K562 (cell line): Measurements from ENCODE around the gene TRIM3. TPM values are rescaled to one million over a fixed set of nuclear protein-coding genes. Genes with fewer than 3 reads are reported as not detected.

ENCODE experiments used
- ATAC-seq: fragments of 200-7000 bp; cut with Tn5 transposase; 3 replicates; pipeline ENCODE4 v1.9.1; 2020; ENCODE audit warnings: moderate library complexity
- BruUV-seq: library from RNA; stranded (reverse); fragments of 400-500 nt; replicated peaks from 2 replicates; lab custom pipeline; 2021; lab: Mats Ljungman, UMichigan
- CTCF ChIA-PET: fragments of 300-600 bp; formaldehyde crosslinking; extraction: SDS; loops from one replicate; lab custom pipeline; 2021; ENCODE audit warnings: low intra/inter-chr PET ratio; lab: Yijun Ruan, JAX
- POLR2A ChIA-PET: fragments of 300-600, 350-650 bp; sonication (Branson Sonifier 250); formaldehyde crosslinking; extraction: SDS; loops from one replicate; lab custom pipeline; 2021; ENCODE audit warnings: antibody characterized with exemption, inconsistent platforms; lab: Yijun Ruan, JAX
- DNase-seq, 4 experiments: peaks; one replicate each; pipeline versions ENCODE4 v3.0.0 to v3.0.0-alpha.2; 2011 to 2018; ENCODE audit warnings: low spot score in 3 of 4, mixed read lengths in 3 of 4; ENCODE audit errors: extremely low read depth in 1 of 4
- FAIRE-seq: peaks from 2 replicates; lab custom pipeline; 2011; peaks lifted over from hg19 to GRCh38; lab: Jason Lieb, UNC
- H2AFZ ChIP-seq: 2 replicates; pipeline ENCODE4 v1.6.0; 2011; ENCODE audit warnings: low read depth, low read length, control low read depth, inconsistent platforms
- H3K27ac ChIP-seq: fragments of 200-600 bp; 3 replicates; pipeline ENCODE4 v1.8.0; 2011; ENCODE audit warnings: low read depth, mild to moderate bottlenecking, control low read depth, inconsistent platforms, low read length, moderate library complexity, mixed read lengths; ENCODE audit errors: extremely low read depth
- H3K27me3 ChIP-seq, 2 experiments: fragments of 300-600 bp in 1 of 2; 2 replicates in 1 of 2; 3 replicates in 1 of 2; pipeline versions ENCODE4 v1.6.0 to v1.8.0; 2011; ENCODE audit warnings: inconsistent platforms in 2 of 2, low read length in 2 of 2, mild to moderate bottlenecking in 1 of 2, mixed read lengths in 1 of 2, moderate library complexity in 1 of 2; ENCODE audit not compliant: control insufficient read depth in 2 of 2, insufficient read depth in 2 of 2
- H3K36me3 ChIP-seq: fragments of 300-600 bp; 3 replicates; pipeline ENCODE4 v1.8.0; 2011; ENCODE audit warnings: mild to moderate bottlenecking, low read length, inconsistent platforms; ENCODE audit not compliant: control insufficient read depth, insufficient read depth
- H3K4me1 ChIP-seq, 2 experiments: fragments of 200-600 bp in 1 of 2; replicated peaks in 1 of 2; 2 replicates in 1 of 2; 3 replicates in 1 of 2; pipeline versions ENCODE4 v1.5.1 to v1.8.0; 2011; ENCODE audit warnings: inconsistent platforms in 2 of 2, low read length in 2 of 2, mild to moderate bottlenecking in 1 of 2, mixed read lengths in 1 of 2, moderate library complexity in 1 of 2; ENCODE audit not compliant: control insufficient read depth in 2 of 2, insufficient read depth in 2 of 2
- H3K4me2 ChIP-seq: 2 replicates; pipeline ENCODE4 v1.6.1; 2011; ENCODE audit warnings: low read length, control low read depth, inconsistent platforms, mixed read lengths; ENCODE audit not compliant: insufficient read depth
- H3K4me3 ChIP-seq: fragments of 200-600 bp; sonication (generic), shearing (Covaris generic); 2 replicates; pipeline ENCODE4 v1.5.1; 2016; ENCODE audit warnings: control low read depth, inconsistent platforms
- H3K79me2 ChIP-seq: fragments of 200-600 bp; 3 replicates; pipeline ENCODE4 v1.8.0; 2011; ENCODE audit warnings: low read length, inconsistent platforms; ENCODE audit not compliant: control insufficient read depth, insufficient read depth
- H3K9ac ChIP-seq, 2 experiments: 2 replicates each; pipeline versions ENCODE4 v1.6.0 to v1.6.1; 2011; ENCODE audit warnings: low read depth in 2 of 2, low read length in 2 of 2, control low read depth in 1 of 2, inconsistent platforms in 1 of 2, mild to moderate bottlenecking in 1 of 2, mixed read lengths in 1 of 2; ENCODE audit not compliant: insufficient read depth in 1 of 2
- H3K9me1 ChIP-seq: one replicate; pipeline ENCODE4 v1.6.0; 2011; ENCODE audit warnings: inconsistent platforms, mild to moderate bottlenecking, low read length, moderate library complexity; ENCODE audit not compliant: control insufficient read depth, insufficient read depth
- H3K9me3 ChIP-seq: replicated peaks from 2 replicates; pipeline ENCODE4 v1.5.1; 2011; ENCODE audit warnings: low read depth, low read length, inconsistent platforms; ENCODE audit not compliant: control insufficient read depth, insufficient read depth
- H4K20me1 ChIP-seq: replicated peaks from 2 replicates; pipeline ENCODE4 v1.6.1; 2011; ENCODE audit warnings: low read length, inconsistent platforms, mixed read lengths; ENCODE audit not compliant: control insufficient read depth, insufficient read depth
- ERF ChIP-seq: fragments of 450-650 bp; formaldehyde crosslinking; IDR thresholded peaks from 2 replicates; pipeline ENCODE4 v1.4.0; 2020; ENCODE audit warnings: mild to moderate bottlenecking, mixed read lengths
- FOXJ2 ChIP-seq: fragments of 200-800 bp; sonication (Bioruptor generic); IDR thresholded peaks from 2 replicates; pipeline ENCODE4 v1.6.1; 2016; ENCODE audit warnings: missing genetic modification characterization, missing compliant biosample characterization
- KAT7 ChIP-seq: sonication (generic); formaldehyde crosslinking; IDR thresholded peaks from 2 replicates; pipeline ENCODE4 v1.8.0; 2022; ENCODE audit warnings: missing genetic modification reagents, mild to moderate bottlenecking, borderline replicate concordance
- NCOA6 ChIP-seq: fragments of 450-650 bp; IDR thresholded peaks from 2 replicates; pipeline ENCODE4 v1.6.1; 2017; ENCODE audit warnings: mild to moderate bottlenecking
- NFIX ChIP-seq: fragments of 250-450 bp; sonication (Bioruptor Pico); IDR thresholded peaks from 2 replicates; pipeline ENCODE4 v1.4.0; 2020; ENCODE audit warnings: low read depth, mild to moderate bottlenecking, moderate library complexity
- NFXL1 ChIP-seq: fragments of 450-650 bp; formaldehyde crosslinking; IDR thresholded peaks from 2 replicates; pipeline ENCODE4 v1.4.0; 2021; ENCODE audit warnings: mild to moderate bottlenecking
- SMARCE1 ChIP-seq: fragments of 450-650 bp; IDR thresholded peaks from 2 replicates; pipeline ENCODE4 v1.7.1; 2016; ENCODE audit warnings: mild to moderate bottlenecking
- TEAD2 ChIP-seq: fragments of 450-650 bp; IDR thresholded peaks from 2 replicates; pipeline ENCODE4 v1.6.1; 2016; ENCODE audit warnings: missing genetic modification characterization, control low read depth, missing compliant biosample characterization
- ZNF77 ChIP-seq: fragments of 250-450 bp; sonication (Bioruptor Pico); IDR thresholded peaks from 2 replicates; pipeline ENCODE4 v1.5.0; 2020
- ZNF830 ChIP-seq: fragments of 250-450 bp; sonication (Bioruptor Pico); IDR thresholded peaks from 2 replicates; pipeline ENCODE4 v1.5.0; 2021; ENCODE audit warnings: mild to moderate bottlenecking
- WGBS: fragments of 100-300 bp; shearing (Covaris generic); methylation state at CpG from one replicate; pipeline ENCODE4 v1.1.6; 2016; ENCODE audit warnings: low coverage, mixed read lengths; ENCODE audit not compliant: insufficient coverage; ENCODE audit errors: missing lambda C conversion rate; 5-methylcytosine and 5-hydroxymethylcytosine counted together
- in situ Hi-C: fragments of 300-500 bp; cut with MboI; formaldehyde crosslinking; loops from 4 replicates; pipeline ENCODE4 v1.15.0; 2018; ENCODE audit warnings: inconsistent platforms, mixed read lengths
- intact Hi-C: fragments of 100-400 bp; cut with micrococcal nuclease; formaldehyde crosslinking; loops from 2 replicates; pipeline ENCODE4 v1.14.2; 2022
- polyA plus RNA-seq, 8 experiments: library from polyadenylated mRNA; depleted of rRNA in 4 of 8; stranded (reverse) in 5 of 8; unstranded in 3 of 8; fragments of >200 nt; fragmentation: Nextera tagmentation in 2 of 8; fragmentation: Illumina TruSeq in 1 of 8; extraction: Ambion mirVana in 2 of 8; extraction: Trizol in 1 of 8; gene quantifications; 2 replicates each; pipeline versions ENCODE4 v1.2.1 to v1.2.3, GENCODE V29; 2011 to 2014; ENCODE audit warnings: inconsistent platforms in 1 of 8, missing spikeins in 1 of 8
- total RNA-seq, 7 experiments: library from RNA; depleted of rRNA in 6 of 7; stranded (reverse); fragments of >200 nt in 6 of 7; fragmentation: Illumina TruSeq in 2 of 7; extraction: Trizol in 2 of 7; gene quantifications; 2 replicates each; pipeline versions ENCODE4 v1.2.1 to v1.2.3, GENCODE V29; 2011 to 2021; ENCODE audit warnings: low replicate concordance in 1 of 7
- TF ChIP-seq, protein P1 (sequence below): fragments of 450-650 bp; IDR thresholded peaks from 2 replicates; pipeline ENCODE4 v1.6.1; 2018; ENCODE audit warnings: mild to moderate bottlenecking, low read depth; ENCODE audit not compliant: partially characterized antibody
- TF ChIP-seq, protein P2 (sequence below): fragments of 450-650 bp; formaldehyde crosslinking; IDR thresholded peaks from 2 replicates; pipeline ENCODE4 v1.4.0; 2020; ENCODE audit warnings: mild to moderate bottlenecking
- TF ChIP-seq, protein P3 (sequence below): fragments of 250-450 bp; sonication (Bioruptor Pico); IDR thresholded peaks from 2 replicates; pipeline ENCODE4 v1.8.0; 2021; ENCODE audit warnings: moderate library complexity, mild to moderate bottlenecking, inconsistent platforms

TRIM3 gene
- total and polyA plus RNA-seq, 9 of the 15 experiments (the other 6 are each of a cell fraction or from before 2014, with no cell fraction given), result 0.45 to 9.2 (median 4.7) TPM

DNA sequence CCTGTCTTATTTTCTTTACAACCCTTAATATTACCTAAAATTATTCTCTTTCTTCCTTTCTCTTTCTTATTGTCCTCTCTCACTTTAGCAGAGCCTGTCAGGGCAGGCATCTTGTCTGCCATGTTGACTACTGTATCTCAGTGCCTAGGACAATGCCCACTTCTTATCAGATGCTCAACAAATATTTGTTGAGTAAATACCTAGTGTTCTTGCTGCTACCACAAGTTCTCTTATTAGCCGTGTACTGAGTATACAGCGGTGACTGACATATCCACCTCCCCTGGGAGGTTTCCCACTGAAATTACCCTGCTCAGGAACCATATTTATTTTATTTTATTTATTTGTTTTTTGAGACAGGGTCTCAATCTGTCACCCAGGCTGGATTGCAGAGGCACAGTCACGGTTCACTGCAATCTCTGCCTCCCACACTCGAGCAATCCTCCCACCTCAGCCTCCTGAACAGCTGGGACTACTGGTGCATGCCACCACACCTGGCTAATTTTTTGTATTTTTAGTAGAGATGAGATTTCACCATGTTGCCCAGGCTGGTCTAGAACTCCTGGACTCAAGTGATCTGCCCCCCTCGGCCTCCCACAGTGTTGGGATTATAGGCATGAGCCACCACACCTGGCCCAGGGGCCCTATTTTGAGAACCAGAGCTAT lies 39.6 kb downstream of the TRIM3 start:
- no peak overlapping the region for H3K4me3 ChIP-seq
- no peak overlapping the region for H3K27ac ChIP-seq
- H3K9ac ChIP-seq, result no peak overlapping the region
- no peak for ATAC-seq
- WGBS, result 1% methylated on average over 5 of the region's 5 CpGs
- no peaks in the 10 kb centered on the region for H3K36me3 ChIP-seq
- H2AFZ ChIP-seq, result no peak overlapping the region
- no peaks in the 10 kb centered on the region for H3K9me3 ChIP-seq
- H3K4me2 ChIP-seq, result no peak overlapping the region
- no peaks in the 10 kb centered on the region for H4K20me1 ChIP-seq
- H3K27me3 ChIP-seq, result peaks cover 12 to 34% of the 10 kb centered on the region in 2 experiments; a peak in 3 of 5 replicates
- TF ChIP-seq ERF (CRISPR knock-in tag), result no peak
- TF ChIP-seq, protein P1, sequence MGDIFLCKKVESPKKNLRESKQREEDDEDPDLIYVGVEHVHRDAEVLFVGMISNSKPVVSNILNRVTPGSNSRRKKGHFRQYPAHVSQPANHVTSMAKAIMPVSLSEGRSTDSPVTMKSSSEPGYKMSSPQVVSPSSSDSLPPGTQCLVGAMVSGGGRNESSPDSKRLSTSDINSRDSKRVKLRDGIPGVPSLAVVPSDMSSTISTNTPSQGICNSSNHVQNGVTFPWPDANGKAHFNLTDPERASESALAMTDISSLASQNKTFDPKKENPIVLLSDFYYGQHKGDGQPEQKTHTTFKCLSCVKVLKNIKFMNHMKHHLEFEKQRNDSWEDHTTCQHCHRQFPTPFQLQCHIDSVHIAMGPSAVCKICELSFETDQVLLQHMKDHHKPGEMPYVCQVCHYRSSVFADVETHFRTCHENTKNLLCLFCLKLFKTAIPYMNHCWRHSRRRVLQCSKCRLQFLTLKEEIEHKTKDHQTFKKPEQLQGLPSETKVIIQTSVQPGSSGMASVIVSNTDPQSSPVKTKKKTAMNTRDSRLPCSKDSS, result no peak
- TF ChIP-seq, protein P2, sequence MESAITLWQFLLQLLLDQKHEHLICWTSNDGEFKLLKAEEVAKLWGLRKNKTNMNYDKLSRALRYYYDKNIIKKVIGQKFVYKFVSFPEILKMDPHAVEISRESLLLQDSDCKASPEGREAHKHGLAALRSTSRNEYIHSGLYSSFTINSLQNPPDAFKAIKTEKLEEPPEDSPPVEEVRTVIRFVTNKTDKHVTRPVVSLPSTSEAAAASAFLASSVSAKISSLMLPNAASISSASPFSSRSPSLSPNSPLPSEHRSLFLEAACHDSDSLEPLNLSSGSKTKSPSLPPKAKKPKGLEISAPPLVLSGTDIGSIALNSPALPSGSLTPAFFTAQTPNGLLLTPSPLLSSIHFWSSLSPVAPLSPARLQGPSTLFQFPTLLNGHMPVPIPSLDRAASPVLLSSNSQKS (CRISPR knock-in tag), result no peak
- no peak for TF ChIP-seq ZNF830 (CRISPR knock-in tag)
- TF ChIP-seq, protein P3, sequence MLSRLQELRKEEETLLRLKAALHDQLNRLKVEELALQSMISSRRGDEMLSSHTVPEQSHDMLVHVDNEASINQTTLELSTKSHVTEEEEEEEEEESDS (CRISPR knock-in tag), result no peak
- TF ChIP-seq NFIX (CRISPR knock-in tag), result no peak
- TF ChIP-seq SMARCE1, result no peak
- no peak for TF ChIP-seq KAT7
- TF ChIP-seq ZNF77 (CRISPR knock-in tag), result no peak
- no peak for TF ChIP-seq FOXJ2 (tag)
- no peak for TF ChIP-seq NFXL1 (CRISPR knock-in tag)
- TF ChIP-seq NCOA6, result no peak
- no peak for TF ChIP-seq TEAD2 (tag)
- TF ChIP-seq, all 486 proteins: peak for 0
- FAIRE-seq (no peak), DNase-seq (no peak)
- in situ Hi-C loops (no loop called here), intact Hi-C loops (no loop called here)
- Histone ChIP-seq H3K79me2 (no peaks in the 10 kb centered on the region), H3K4me1 (peaks cover 0 to 3% of the 10 kb centered on the region in 2 experiments; a peak in 3 of 5 replicates), H3K9me1 (no peaks in the 10 kb centered on the region)
- POLR2A ChIA-PET, result interaction anchor here (0.6 to 1.7 kb wide), 3 partner anchors 8 to 169 kb away, joined by 3 to 5 read pairs (median 3); partner anchors contain the start of genes APBB1, ILK and RRP8
- BruUV-seq, result no TSS peak
- CTCF ChIA-PET, result no interaction called here
